Stimulated activated CD4-positive, alpha-beta T cell treated with anti-CD3 and anti-CD28 coated beads, Interleukin-1b, Interleukin-23, amount 100 ng/mL, for 4 hours (primary cell): ENCODE results near the gene NR1H3.
"Not testable (repeated sequence)": the region's sequence is repeated elsewhere in the genome, so short reads cannot be mapped to it uniquely, and the experiment has no call there.

ENCODE experiments used
- DNase-seq, 2 donors: peaks; one replicate each; pipeline ENCODE4 v3.0.0-alpha.2; 2020; ENCODE audit warnings: low read depth in 2 of 2

Gene NR1H3

GRCh38 chr11:47305734-47306483, 48.1 kb downstream of the NR1H3 start:
- DNase-seq, result no peak

- no peak for DNase-seq
These were observed 48.7 kb downstream of the NR1H3 start for GRCh38 chr11:47306484-47306844.

GRCh38 chr11:47308050-47308823, 50.4 kb downstream of the NR1H3 start:
- DNase-seq, result no peak

- DNase-seq, result no peak
These were observed 57.2 kb downstream of the NR1H3 start for GRCh38 chr11:47314992-47315391.

- DNase-seq, result not testable (repeated sequence)
These were observed 58.7 kb downstream of the NR1H3 start for GRCh38 chr11:47316501-47316900.

- no peak for DNase-seq
These were observed 59.5 kb downstream of the NR1H3 start for GRCh38 chr11:47317064-47317828.

GRCh38 chr11:47318166-47318565, 60.4 kb downstream of the NR1H3 start:
- DNase-seq, result no peak
